HEK293 (cell line): ENCODE results near the gene OBP2B.

Experiments used
- CTCF ChIA-PET: fragments of 350-600 bp; formaldehyde crosslinking; extraction: SDS; loops from one replicate; lab custom pipeline; 2021; ENCODE audit warnings: antibody characterized with exemption; lab: Yijun Ruan, JAX
- POLR2A ChIA-PET: fragments of 300-600 bp; formaldehyde crosslinking; extraction: SDS; loops from one replicate; lab custom pipeline; 2020; ENCODE audit warnings: antibody characterized with exemption, inconsistent platforms; lab: Yijun Ruan, JAX
- H3K27ac ChIP-seq: fragments of 200-500 bp; sonication (Bioruptor generic); 2 replicates; pipeline ENCODE4 v1.5.1; 2014; ENCODE audit warnings: low read depth, low read length, control low read depth, inconsistent platforms; ENCODE audit errors: extremely low read depth
- H3K36me3 ChIP-seq, 2 experiments: fragments of 200-500 bp in 1 of 2; sonication (Bioruptor generic) in 1 of 2; 1 replicate in 1 of 2; 2 replicates in 1 of 2; pipeline ENCODE4 v1.5.1; 2014 to 2017; ENCODE audit warnings: inconsistent platforms in 2 of 2, low read length in 2 of 2; ENCODE audit not compliant: control insufficient read depth in 2 of 2, insufficient read depth in 1 of 2
- H3K4me1 ChIP-seq: fragments of 200-500 bp; sonication (Bioruptor generic); 2 replicates; pipeline ENCODE4 v1.5.1; 2014; ENCODE audit warnings: mild to moderate bottlenecking, low read length, inconsistent platforms; ENCODE audit not compliant: control insufficient read depth, insufficient read depth
- H3K4me3 ChIP-seq: 2 replicates; pipeline ENCODE4 v1.5.1; 2011; ENCODE audit warnings: low read depth, mild to moderate bottlenecking, control low read depth, low read length, moderate library complexity
- H3K9me3 ChIP-seq: fragments of 200-500 bp; sonication (Bioruptor generic); 2 replicates; pipeline ENCODE4 v1.5.1; 2014; ENCODE audit warnings: low read depth, low read length, inconsistent platforms; ENCODE audit not compliant: control insufficient read depth, insufficient read depth
- EGR2 ChIP-seq: fragments of 450-650 bp; formaldehyde crosslinking; IDR thresholded peaks from 2 replicates; pipeline ENCODE4 v1.5.1; 2016; ENCODE audit warnings: low read depth, missing biosample characterization, missing genetic modification characterization
- GLIS1 ChIP-seq: fragments of 450-650 bp; formaldehyde crosslinking; IDR thresholded peaks from 2 replicates; pipeline ENCODE4 v1.5.1; 2016; ENCODE audit warnings: missing biosample characterization, missing genetic modification characterization
- GLIS2 ChIP-seq: fragments of 450-650 bp; formaldehyde crosslinking; IDR thresholded peaks from 2 replicates; pipeline ENCODE4 v1.5.1; 2016; ENCODE audit warnings: missing biosample characterization, missing genetic modification characterization
- HOXD13 ChIP-seq: sonication (generic); formaldehyde crosslinking; IDR thresholded peaks from 2 replicates; pipeline ENCODE4 v1.8.0; 2022; ENCODE audit warnings: missing genetic modification reagents, borderline replicate concordance
- KLF1 ChIP-seq: fragments of 450-650 bp; formaldehyde crosslinking; IDR thresholded peaks from 2 replicates; pipeline ENCODE4 v1.5.1; 2016; ENCODE audit warnings: missing biosample characterization, missing genetic modification characterization
- KLF7 ChIP-seq: fragments of 450-650 bp; formaldehyde crosslinking; IDR thresholded peaks from 2 replicates; pipeline ENCODE4 v1.5.1; 2016; ENCODE audit warnings: missing biosample characterization, missing genetic modification characterization, borderline replicate concordance
- RBAK ChIP-seq: fragments of 450-650 bp; formaldehyde crosslinking; IDR thresholded peaks from 2 replicates; pipeline ENCODE4 v1.5.1; 2016; ENCODE audit warnings: missing biosample characterization, missing genetic modification characterization
- REPIN1 ChIP-seq: fragments of 450-650 bp; formaldehyde crosslinking; IDR thresholded peaks from 2 replicates; pipeline ENCODE4 v1.5.1; 2017; ENCODE audit warnings: missing biosample characterization, missing genetic modification characterization, low read depth
- SP3 ChIP-seq: fragments of 450-650 bp; formaldehyde crosslinking; IDR thresholded peaks from 2 replicates; pipeline ENCODE4 v1.5.1; 2016; ENCODE audit warnings: missing biosample characterization, missing genetic modification characterization
- TRIM28 ChIP-seq: IDR thresholded peaks from 2 replicates; pipeline ENCODE4 v1.6.1; 2011; ENCODE audit warnings: low read length, control low read depth, borderline replicate concordance
- ZNF366 ChIP-seq: fragments of 450-650 bp; formaldehyde crosslinking; conservative IDR thresholded peaks from 2 replicates; pipeline ENCODE4 v1.5.1; 2016; ENCODE audit warnings: missing biosample characterization, missing genetic modification characterization
- ZNF658 ChIP-seq: fragments of 450-650 bp; formaldehyde crosslinking; IDR thresholded peaks from 2 replicates; pipeline ENCODE4; 2016; ENCODE audit warnings: missing biosample characterization, missing genetic modification characterization
- TF ChIP-seq, protein P1 (sequence below): fragments of 450-650 bp; formaldehyde crosslinking; IDR thresholded peaks from 2 replicates; pipeline ENCODE4 v1.5.1; 2016; ENCODE audit warnings: missing biosample characterization, missing genetic modification characterization
- TF ChIP-seq, protein P2 (sequence below): fragments of 450-650 bp; formaldehyde crosslinking; IDR thresholded peaks from 2 replicates; pipeline ENCODE4 v1.5.1; 2016; ENCODE audit warnings: missing biosample characterization, missing genetic modification characterization, low read depth
- TF ChIP-seq, protein P3 (sequence below): fragments of 450-650 bp; formaldehyde crosslinking; IDR thresholded peaks from 2 replicates; pipeline ENCODE4 v1.5.1; 2017; ENCODE audit warnings: missing biosample characterization, missing genetic modification characterization
- TF ChIP-seq, protein P4 (sequence below): fragments of 450-650 bp; formaldehyde crosslinking; IDR thresholded peaks from 2 replicates; pipeline ENCODE4 v1.5.1; 2017; ENCODE audit warnings: missing biosample characterization, missing genetic modification characterization
- TF ChIP-seq, protein P5 (sequence below): fragments of 450-650 bp; formaldehyde crosslinking; optimal IDR thresholded peaks from 2 replicates; pipeline ENCODE3; 2016; ENCODE audit warnings: missing biosample characterization, mild to moderate bottlenecking, missing genetic modification characterization
- TF ChIP-seq, protein P6 (sequence below): fragments of 450-650 bp; formaldehyde crosslinking; IDR thresholded peaks from 2 replicates; pipeline ENCODE4 v1.5.1; 2017; ENCODE audit warnings: missing biosample characterization, missing genetic modification characterization
- TF ChIP-seq, protein P7 (sequence below): fragments of 450-650 bp; formaldehyde crosslinking; IDR thresholded peaks from 2 replicates; pipeline ENCODE4 v1.5.1; 2016; ENCODE audit warnings: missing biosample characterization, missing genetic modification characterization, borderline replicate concordance

OBP2B gene

DNA sequence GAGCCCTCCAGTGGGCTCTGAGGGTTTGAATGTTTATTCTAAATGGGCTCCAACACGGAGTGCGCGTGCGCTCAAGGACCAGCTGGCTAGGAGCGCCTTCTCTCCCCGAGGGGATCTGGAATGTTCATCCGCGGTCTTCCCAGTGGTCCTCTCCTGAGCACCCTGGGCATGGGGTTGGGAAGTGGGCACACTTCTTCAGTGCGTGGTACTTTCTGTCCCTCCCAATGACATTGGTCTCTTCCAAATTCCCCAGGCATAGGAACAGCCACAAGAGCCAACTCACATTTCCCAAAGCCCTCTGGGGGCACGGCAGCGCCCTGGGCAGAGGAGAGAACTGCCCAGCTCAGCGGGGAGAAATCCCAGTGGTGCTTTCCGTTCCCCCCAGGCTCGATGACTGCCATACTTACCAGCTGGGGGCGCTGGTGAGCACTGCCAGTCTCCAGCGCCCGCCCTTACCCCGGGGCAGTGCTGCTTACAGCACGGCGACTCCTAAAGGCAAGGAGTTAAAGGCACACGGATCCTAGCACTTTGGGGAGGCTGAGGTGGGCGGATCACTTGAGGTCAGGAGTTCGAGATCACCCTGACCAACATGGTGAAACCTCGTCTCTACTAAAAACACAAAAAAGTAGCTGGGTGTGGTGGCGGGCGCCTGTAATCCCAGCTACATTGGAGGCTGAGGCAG is 29.9 kb upstream of the OBP2B start (continued):
- TF ChIP-seq, protein P1, sequence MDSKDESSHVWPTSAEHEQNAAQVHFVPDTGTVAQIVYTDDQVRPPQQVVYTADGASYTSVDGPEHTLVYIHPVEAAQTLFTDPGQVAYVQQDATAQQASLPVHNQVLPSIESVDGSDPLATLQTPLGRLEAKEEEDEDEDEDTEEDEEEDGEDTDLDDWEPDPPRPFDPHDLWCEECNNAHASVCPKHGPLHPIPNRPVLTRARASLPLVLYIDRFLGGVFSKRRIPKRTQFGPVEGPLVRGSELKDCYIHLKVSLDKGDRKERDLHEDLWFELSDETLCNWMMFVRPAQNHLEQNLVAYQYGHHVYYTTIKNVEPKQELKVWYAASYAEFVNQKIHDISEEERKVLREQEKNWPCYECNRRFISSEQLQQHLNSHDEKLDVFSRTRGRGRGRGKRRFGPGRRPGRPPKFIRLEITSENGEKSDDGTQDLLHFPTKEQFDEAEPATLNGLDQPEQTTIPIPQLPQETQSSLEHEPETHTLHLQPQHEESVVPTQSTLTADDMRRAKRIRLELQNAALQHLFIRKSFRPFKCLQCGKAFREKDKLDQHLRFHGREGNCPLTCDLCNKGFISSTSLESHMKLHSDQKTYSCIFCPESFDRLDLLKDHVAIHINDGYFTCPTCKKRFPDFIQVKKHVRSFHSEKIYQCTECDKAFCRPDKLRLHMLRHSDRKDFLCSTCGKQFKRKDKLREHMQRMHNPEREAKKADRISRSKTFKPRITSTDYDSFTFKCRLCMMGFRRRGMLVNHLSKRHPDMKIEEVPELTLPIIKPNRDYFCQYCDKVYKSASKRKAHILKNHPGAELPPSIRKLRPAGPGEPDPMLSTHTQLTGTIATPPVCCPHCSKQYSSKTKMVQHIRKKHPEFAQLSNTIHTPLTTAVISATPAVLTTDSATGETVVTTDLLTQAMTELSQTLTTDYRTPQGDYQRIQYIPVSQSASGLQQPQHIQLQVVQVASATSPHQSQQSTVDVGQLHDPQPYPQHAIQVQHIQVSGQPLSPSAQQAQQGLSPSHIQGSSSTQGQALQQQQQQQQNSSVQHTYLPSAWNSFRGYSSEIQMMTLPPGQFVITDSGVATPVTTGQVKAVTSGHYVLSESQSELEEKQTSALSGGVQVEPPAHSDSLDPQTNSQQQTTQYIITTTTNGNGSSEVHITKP (tag by site-specific recombination), result peak; percentile 98
- no peak for TF ChIP-seq REPIN1 (tag by site-specific recombination)
- TF ChIP-seq, protein P2, sequence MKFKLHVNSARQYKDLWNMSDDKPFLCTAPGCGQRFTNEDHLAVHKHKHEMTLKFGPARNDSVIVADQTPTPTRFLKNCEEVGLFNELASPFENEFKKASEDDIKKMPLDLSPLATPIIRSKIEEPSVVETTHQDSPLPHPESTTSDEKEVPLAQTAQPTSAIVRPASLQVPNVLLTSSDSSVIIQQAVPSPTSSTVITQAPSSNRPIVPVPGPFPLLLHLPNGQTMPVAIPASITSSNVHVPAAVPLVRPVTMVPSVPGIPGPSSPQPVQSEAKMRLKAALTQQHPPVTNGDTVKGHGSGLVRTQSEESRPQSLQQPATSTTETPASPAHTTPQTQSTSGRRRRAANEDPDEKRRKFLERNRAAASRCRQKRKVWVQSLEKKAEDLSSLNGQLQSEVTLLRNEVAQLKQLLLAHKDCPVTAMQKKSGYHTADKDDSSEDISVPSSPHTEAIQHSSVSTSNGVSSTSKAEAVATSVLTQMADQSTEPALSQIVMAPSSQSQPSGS (tag by site-specific recombination), result no peak
- TF ChIP-seq, protein P3, sequence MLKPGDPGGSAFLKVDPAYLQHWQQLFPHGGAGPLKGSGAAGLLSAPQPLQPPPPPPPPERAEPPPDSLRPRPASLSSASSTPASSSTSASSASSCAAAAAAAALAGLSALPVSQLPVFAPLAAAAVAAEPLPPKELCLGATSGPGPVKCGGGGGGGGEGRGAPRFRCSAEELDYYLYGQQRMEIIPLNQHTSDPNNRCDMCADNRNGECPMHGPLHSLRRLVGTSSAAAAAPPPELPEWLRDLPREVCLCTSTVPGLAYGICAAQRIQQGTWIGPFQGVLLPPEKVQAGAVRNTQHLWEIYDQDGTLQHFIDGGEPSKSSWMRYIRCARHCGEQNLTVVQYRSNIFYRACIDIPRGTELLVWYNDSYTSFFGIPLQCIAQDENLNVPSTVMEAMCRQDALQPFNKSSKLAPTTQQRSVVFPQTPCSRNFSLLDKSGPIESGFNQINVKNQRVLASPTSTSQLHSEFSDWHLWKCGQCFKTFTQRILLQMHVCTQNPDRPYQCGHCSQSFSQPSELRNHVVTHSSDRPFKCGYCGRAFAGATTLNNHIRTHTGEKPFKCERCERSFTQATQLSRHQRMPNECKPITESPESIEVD (tag by site-specific recombination), result no peak
- TF ChIP-seq ZNF658, result no peak
- TF ChIP-seq RBAK, result no peak
- TF ChIP-seq, protein P4, sequence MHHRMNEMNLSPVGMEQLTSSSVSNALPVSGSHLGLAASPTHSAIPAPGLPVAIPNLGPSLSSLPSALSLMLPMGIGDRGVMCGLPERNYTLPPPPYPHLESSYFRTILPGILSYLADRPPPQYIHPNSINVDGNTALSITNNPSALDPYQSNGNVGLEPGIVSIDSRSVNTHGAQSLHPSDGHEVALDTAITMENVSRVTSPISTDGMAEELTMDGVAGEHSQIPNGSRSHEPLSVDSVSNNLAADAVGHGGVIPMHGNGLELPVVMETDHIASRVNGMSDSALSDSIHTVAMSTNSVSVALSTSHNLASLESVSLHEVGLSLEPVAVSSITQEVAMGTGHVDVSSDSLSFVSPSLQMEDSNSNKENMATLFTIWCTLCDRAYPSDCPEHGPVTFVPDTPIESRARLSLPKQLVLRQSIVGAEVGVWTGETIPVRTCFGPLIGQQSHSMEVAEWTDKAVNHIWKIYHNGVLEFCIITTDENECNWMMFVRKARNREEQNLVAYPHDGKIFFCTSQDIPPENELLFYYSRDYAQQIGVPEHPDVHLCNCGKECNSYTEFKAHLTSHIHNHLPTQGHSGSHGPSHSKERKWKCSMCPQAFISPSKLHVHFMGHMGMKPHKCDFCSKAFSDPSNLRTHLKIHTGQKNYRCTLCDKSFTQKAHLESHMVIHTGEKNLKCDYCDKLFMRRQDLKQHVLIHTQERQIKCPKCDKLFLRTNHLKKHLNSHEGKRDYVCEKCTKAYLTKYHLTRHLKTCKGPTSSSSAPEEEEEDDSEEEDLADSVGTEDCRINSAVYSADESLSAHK (tag by site-specific recombination), result no peak
- no peak for TF ChIP-seq TRIM28
- peak; percentile 93 for TF ChIP-seq GLIS2

DNA sequence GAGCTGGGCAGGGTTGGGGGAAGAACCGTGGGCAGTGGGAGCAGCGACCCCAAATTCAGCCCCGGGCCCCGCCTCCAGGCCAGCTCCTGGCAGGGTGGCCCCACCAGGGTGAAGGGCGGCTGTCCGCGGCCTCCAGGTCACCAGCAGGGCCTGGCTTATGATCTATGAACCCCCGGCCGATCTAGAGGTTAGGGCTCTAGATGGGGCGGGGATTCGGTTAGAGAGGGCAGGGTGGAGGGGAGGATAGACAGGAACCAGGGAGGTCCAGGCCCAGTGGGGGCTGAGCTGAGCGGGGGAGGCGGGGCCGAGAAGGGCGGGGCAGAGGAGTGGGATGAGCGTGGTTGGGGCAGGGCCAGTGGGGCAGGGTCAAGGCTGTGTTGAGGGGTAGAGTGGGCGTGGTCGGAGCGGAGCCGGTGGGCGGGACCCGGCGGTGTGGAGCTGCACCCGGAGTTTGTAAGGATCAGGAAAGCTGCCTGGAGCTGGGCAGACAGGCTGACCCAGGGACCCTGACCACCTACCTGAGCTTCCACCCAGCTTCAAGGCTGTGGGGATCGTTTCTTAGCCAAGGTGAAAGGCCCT is 29.3 kb upstream of the OBP2B start:
- Histone ChIP-seq H3K4me3 (peak overlapping the region; percentile 15; the same call in 1 of the 2 replicates), H3K9me3 (no peaks in the 10 kb centered on the region), H3K27ac (no peak overlapping the region), H3K4me1 (no peaks in the 10 kb centered on the region), H3K36me3 (no peaks in the 10 kb centered on the region)
- ChIA-PET CTCF (interaction anchor here (0.6 to 5.0 kb wide), 30 partner anchors 9 to 248 kb away, joined by 3 to 53 read pairs (median 5); no protein-coding TSS in a partner anchor), POLR2A (interaction anchor here (0.6 to 1.7 kb wide), 3 partner anchors 50 to 787 kb away, joined by 4 to 9 read pairs (median 5); partner anchors contain the start of genes BRD3OS, MED22 and RPL7A)
- no peak for TF ChIP-seq ZNF366 (tag by site-specific recombination)
- TF ChIP-seq KLF1 (tag by site-specific recombination), result peak; percentile 96
- TF ChIP-seq, protein P5, sequence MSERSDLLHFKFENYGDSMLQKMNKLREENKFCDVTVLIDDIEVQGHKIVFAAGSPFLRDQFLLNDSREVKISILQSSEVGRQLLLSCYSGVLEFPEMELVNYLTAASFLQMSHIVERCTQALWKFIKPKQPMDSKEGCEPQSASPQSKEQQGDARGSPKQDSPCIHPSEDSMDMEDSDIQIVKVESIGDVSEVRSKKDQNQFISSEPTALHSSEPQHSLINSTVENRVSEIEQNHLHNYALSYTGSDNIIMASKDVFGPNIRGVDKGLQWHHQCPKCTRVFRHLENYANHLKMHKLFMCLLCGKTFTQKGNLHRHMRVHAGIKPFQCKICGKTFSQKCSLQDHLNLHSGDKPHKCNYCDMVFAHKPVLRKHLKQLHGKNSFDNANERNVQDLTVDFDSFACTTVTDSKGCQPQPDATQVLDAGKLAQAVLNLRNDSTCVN, result no peak
- TF ChIP-seq EGR2 (tag by site-specific recombination), result peak; percentile 92
- TF ChIP-seq, protein P6, sequence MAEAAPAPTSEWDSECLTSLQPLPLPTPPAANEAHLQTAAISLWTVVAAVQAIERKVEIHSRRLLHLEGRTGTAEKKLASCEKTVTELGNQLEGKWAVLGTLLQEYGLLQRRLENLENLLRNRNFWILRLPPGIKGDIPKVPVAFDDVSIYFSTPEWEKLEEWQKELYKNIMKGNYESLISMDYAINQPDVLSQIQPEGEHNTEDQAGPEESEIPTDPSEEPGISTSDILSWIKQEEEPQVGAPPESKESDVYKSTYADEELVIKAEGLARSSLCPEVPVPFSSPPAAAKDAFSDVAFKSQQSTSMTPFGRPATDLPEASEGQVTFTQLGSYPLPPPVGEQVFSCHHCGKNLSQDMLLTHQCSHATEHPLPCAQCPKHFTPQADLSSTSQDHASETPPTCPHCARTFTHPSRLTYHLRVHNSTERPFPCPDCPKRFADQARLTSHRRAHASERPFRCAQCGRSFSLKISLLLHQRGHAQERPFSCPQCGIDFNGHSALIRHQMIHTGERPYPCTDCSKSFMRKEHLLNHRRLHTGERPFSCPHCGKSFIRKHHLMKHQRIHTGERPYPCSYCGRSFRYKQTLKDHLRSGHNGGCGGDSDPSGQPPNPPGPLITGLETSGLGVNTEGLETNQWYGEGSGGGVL, result 0 out of 2 replicates have a peak, but pooled peaks have one; percentile 10
- TF ChIP-seq SP3 (tag by site-specific recombination), result peak; percentile 91
- peak; percentile 91 for TF ChIP-seq GLIS1 (tag by site-specific recombination)
- no peak for TF ChIP-seq HOXD13 (CRISPR knock-in tag)
- TF ChIP-seq, protein P7, sequence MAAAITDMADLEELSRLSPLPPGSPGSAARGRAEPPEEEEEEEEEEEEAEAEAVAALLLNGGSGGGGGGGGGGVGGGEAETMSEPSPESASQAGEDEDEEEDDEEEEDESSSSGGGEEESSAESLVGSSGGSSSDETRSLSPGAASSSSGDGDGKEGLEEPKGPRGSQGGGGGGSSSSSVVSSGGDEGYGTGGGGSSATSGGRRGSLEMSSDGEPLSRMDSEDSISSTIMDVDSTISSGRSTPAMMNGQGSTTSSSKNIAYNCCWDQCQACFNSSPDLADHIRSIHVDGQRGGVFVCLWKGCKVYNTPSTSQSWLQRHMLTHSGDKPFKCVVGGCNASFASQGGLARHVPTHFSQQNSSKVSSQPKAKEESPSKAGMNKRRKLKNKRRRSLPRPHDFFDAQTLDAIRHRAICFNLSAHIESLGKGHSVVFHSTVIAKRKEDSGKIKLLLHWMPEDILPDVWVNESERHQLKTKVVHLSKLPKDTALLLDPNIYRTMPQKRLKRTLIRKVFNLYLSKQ, result no peak
- TF ChIP-seq KLF7, result no peak
- peak; percentile 85 for TF ChIP-seq GLIS2
